K562 (cell line): ENCODE results near the gene PUM1. TPM values are rescaled to one million over a fixed set of nuclear protein-coding genes. Genes with fewer than 3 reads are reported as not detected.

ENCODE experiments used
- ATAC-seq: fragments of 200-7000 bp; cut with Tn5 transposase; 3 replicates; pipeline ENCODE4 v1.9.1; 2020; ENCODE audit warnings: moderate library complexity
- BruUV-seq: library from RNA; stranded (reverse); fragments of 400-500 nt; replicated peaks from 2 replicates; lab custom pipeline; 2021; lab: Mats Ljungman, UMichigan
- CTCF ChIA-PET: fragments of 300-600 bp; formaldehyde crosslinking; extraction: SDS; loops from one replicate; lab custom pipeline; 2021; ENCODE audit warnings: low intra/inter-chr PET ratio; lab: Yijun Ruan, JAX
- POLR2A ChIA-PET: fragments of 300-600, 350-650 bp; sonication (Branson Sonifier 250); formaldehyde crosslinking; extraction: SDS; loops from one replicate; lab custom pipeline; 2021; ENCODE audit warnings: antibody characterized with exemption, inconsistent platforms; lab: Yijun Ruan, JAX
- DNase-seq, 4 experiments: peaks; one replicate each; pipeline versions ENCODE4 v3.0.0 to v3.0.0-alpha.2; 2011 to 2018; ENCODE audit warnings: low spot score in 3 of 4, mixed read lengths in 3 of 4; ENCODE audit errors: extremely low read depth in 1 of 4
- FAIRE-seq: peaks from 2 replicates; lab custom pipeline; 2011; peaks lifted over from hg19 to GRCh38; lab: Jason Lieb, UNC
- H2AFZ ChIP-seq: 2 replicates; pipeline ENCODE4 v1.6.0; 2011; ENCODE audit warnings: low read depth, low read length, control low read depth, inconsistent platforms
- H3K27ac ChIP-seq: fragments of 200-600 bp; 3 replicates; pipeline ENCODE4 v1.8.0; 2011; ENCODE audit warnings: low read depth, mild to moderate bottlenecking, control low read depth, inconsistent platforms, low read length, moderate library complexity, mixed read lengths; ENCODE audit errors: extremely low read depth
- H3K27me3 ChIP-seq, 2 experiments: fragments of 300-600 bp in 1 of 2; 2 replicates in 1 of 2; 3 replicates in 1 of 2; pipeline versions ENCODE4 v1.6.0 to v1.8.0; 2011; ENCODE audit warnings: inconsistent platforms in 2 of 2, low read length in 2 of 2, mild to moderate bottlenecking in 1 of 2, mixed read lengths in 1 of 2, moderate library complexity in 1 of 2; ENCODE audit not compliant: control insufficient read depth in 2 of 2, insufficient read depth in 2 of 2
- H3K36me3 ChIP-seq: fragments of 300-600 bp; 3 replicates; pipeline ENCODE4 v1.8.0; 2011; ENCODE audit warnings: mild to moderate bottlenecking, low read length, inconsistent platforms; ENCODE audit not compliant: control insufficient read depth, insufficient read depth
- H3K4me1 ChIP-seq, 2 experiments: fragments of 200-600 bp in 1 of 2; replicated peaks in 1 of 2; 2 replicates in 1 of 2; 3 replicates in 1 of 2; pipeline versions ENCODE4 v1.5.1 to v1.8.0; 2011; ENCODE audit warnings: inconsistent platforms in 2 of 2, low read length in 2 of 2, mild to moderate bottlenecking in 1 of 2, mixed read lengths in 1 of 2, moderate library complexity in 1 of 2; ENCODE audit not compliant: control insufficient read depth in 2 of 2, insufficient read depth in 2 of 2
- H3K4me2 ChIP-seq: 2 replicates; pipeline ENCODE4 v1.6.1; 2011; ENCODE audit warnings: low read length, control low read depth, inconsistent platforms, mixed read lengths; ENCODE audit not compliant: insufficient read depth
- H3K4me3 ChIP-seq: fragments of 200-600 bp; sonication (generic), shearing (Covaris generic); 2 replicates; pipeline ENCODE4 v1.5.1; 2016; ENCODE audit warnings: control low read depth, inconsistent platforms
- H3K79me2 ChIP-seq: fragments of 200-600 bp; 3 replicates; pipeline ENCODE4 v1.8.0; 2011; ENCODE audit warnings: low read length, inconsistent platforms; ENCODE audit not compliant: control insufficient read depth, insufficient read depth
- H3K9ac ChIP-seq, 2 experiments: 2 replicates each; pipeline versions ENCODE4 v1.6.0 to v1.6.1; 2011; ENCODE audit warnings: low read depth in 2 of 2, low read length in 2 of 2, control low read depth in 1 of 2, inconsistent platforms in 1 of 2, mild to moderate bottlenecking in 1 of 2, mixed read lengths in 1 of 2; ENCODE audit not compliant: insufficient read depth in 1 of 2
- H3K9me1 ChIP-seq: one replicate; pipeline ENCODE4 v1.6.0; 2011; ENCODE audit warnings: inconsistent platforms, mild to moderate bottlenecking, low read length, moderate library complexity; ENCODE audit not compliant: control insufficient read depth, insufficient read depth
- H3K9me3 ChIP-seq: replicated peaks from 2 replicates; pipeline ENCODE4 v1.5.1; 2011; ENCODE audit warnings: low read depth, low read length, inconsistent platforms; ENCODE audit not compliant: control insufficient read depth, insufficient read depth
- H4K20me1 ChIP-seq: replicated peaks from 2 replicates; pipeline ENCODE4 v1.6.1; 2011; ENCODE audit warnings: low read length, inconsistent platforms, mixed read lengths; ENCODE audit not compliant: control insufficient read depth, insufficient read depth
- CHCHD3 ChIP-seq: fragments of 250-450 bp; sonication (Bioruptor Pico); IDR thresholded peaks from 2 replicates; pipeline ENCODE4 v2.1.2; 2022; ENCODE audit warnings: mild to moderate bottlenecking
- WGBS: fragments of 100-300 bp; shearing (Covaris generic); methylation state at CpG from one replicate; pipeline ENCODE4 v1.1.6; 2016; ENCODE audit warnings: low coverage, mixed read lengths; ENCODE audit not compliant: insufficient coverage; ENCODE audit errors: missing lambda C conversion rate; 5-methylcytosine and 5-hydroxymethylcytosine counted together
- in situ Hi-C: fragments of 300-500 bp; cut with MboI; formaldehyde crosslinking; loops from 4 replicates; pipeline ENCODE4 v1.15.0; 2018; ENCODE audit warnings: inconsistent platforms, mixed read lengths
- intact Hi-C: fragments of 100-400 bp; cut with micrococcal nuclease; formaldehyde crosslinking; loops from 2 replicates; pipeline ENCODE4 v1.14.2; 2022
- polyA plus RNA-seq, 8 experiments: library from polyadenylated mRNA; depleted of rRNA in 4 of 8; stranded (reverse) in 5 of 8; unstranded in 3 of 8; fragments of >200 nt; fragmentation: Nextera tagmentation in 2 of 8; fragmentation: Illumina TruSeq in 1 of 8; extraction: Ambion mirVana in 2 of 8; extraction: Trizol in 1 of 8; gene quantifications; 2 replicates each; pipeline versions ENCODE4 v1.2.1 to v1.2.3, GENCODE V29; 2011 to 2014; ENCODE audit warnings: inconsistent platforms in 1 of 8, missing spikeins in 1 of 8
- total RNA-seq, 7 experiments: library from RNA; depleted of rRNA in 6 of 7; stranded (reverse); fragments of >200 nt in 6 of 7; fragmentation: Illumina TruSeq in 2 of 7; extraction: Trizol in 2 of 7; gene quantifications; 2 replicates each; pipeline versions ENCODE4 v1.2.1 to v1.2.3, GENCODE V29; 2011 to 2021; ENCODE audit warnings: low replicate concordance in 1 of 7
- TF ChIP-seq, protein P1 (sequence below): sonication (generic); formaldehyde crosslinking; IDR thresholded peaks from 2 replicates; pipeline ENCODE4 v1.8.1; 2022; ENCODE audit warnings: missing genetic modification reagents
- TF ChIP-seq, protein P2 (sequence below), 3 experiments: IDR thresholded peaks in 2 of 3; conservative IDR thresholded peaks in 1 of 3; 2 replicates each; pipeline ENCODE4 v1.5.1; 2011 to 2012; ENCODE audit warnings: low read length in 3 of 3, mild to moderate bottlenecking in 3 of 3, control low read depth in 2 of 3, improper control_type of control experiment in 1 of 3, inconsistent platforms in 1 of 3, low read depth in 1 of 3, mixed read lengths in 1 of 3, moderate library complexity in 1 of 3; ENCODE audit not compliant: insufficient read depth in 2 of 3
- TF ChIP-seq, protein P3 (sequence below): fragments of 200-400 bp; formaldehyde crosslinking; IDR thresholded peaks from 2 replicates; pipeline ENCODE4 v1.6.1; 2017; ENCODE audit warnings: mild to moderate bottlenecking, low read depth, low read length, moderate library complexity

Gene PUM1
- total and polyA plus RNA-seq, 9 of the 15 experiments (the other 6 are each of a cell fraction or from before 2014, with no cell fraction given) = 37.7 to 104 (median 55.7) TPM

DNA sequence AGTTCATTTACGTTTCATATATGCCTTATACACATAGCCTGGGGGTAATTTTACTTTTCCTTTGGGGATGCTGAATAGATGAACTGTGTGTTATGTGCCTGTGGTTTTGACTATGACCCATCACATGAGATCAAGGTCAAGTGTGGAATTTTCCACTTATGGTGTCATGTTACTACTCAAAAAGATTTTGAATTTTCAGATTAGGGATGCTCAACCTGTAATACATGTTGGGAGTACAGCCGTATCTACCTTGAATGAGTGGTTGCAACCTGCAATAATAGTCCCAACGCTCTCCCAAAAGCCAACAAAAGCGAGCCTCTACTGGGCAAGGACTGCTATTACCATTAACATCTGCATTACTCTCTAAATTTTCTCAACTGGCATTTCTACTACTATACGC, 88.4 kb downstream of the PUM1 start:
- H3K9ac ChIP-seq = no peak overlapping the region
- FAIRE-seq (peak; percentile 29), ATAC-seq (peak; percentile 68), DNase-seq (no peak)
- no peaks in the 10 kb centered on the region for H3K27me3 ChIP-seq
- intact Hi-C loops = loop anchor here (10.0 kb wide), 1 partner anchor 178 kb away; no protein-coding TSS in a partner anchor
- H3K4me3 ChIP-seq = no peak overlapping the region
- TF ChIP-seq, protein P1, sequence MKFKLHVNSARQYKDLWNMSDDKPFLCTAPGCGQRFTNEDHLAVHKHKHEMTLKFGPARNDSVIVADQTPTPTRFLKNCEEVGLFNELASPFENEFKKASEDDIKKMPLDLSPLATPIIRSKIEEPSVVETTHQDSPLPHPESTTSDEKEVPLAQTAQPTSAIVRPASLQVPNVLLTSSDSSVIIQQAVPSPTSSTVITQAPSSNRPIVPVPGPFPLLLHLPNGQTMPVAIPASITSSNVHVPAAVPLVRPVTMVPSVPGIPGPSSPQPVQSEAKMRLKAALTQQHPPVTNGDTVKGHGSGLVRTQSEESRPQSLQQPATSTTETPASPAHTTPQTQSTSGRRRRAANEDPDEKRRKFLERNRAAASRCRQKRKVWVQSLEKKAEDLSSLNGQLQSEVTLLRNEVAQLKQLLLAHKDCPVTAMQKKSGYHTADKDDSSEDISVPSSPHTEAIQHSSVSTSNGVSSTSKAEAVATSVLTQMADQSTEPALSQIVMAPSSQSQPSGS (CRISPR knock-in tag) = no peak
- no peak for TF ChIP-seq CHCHD3 (CRISPR knock-in tag)
- TF ChIP-seq, protein P2, sequence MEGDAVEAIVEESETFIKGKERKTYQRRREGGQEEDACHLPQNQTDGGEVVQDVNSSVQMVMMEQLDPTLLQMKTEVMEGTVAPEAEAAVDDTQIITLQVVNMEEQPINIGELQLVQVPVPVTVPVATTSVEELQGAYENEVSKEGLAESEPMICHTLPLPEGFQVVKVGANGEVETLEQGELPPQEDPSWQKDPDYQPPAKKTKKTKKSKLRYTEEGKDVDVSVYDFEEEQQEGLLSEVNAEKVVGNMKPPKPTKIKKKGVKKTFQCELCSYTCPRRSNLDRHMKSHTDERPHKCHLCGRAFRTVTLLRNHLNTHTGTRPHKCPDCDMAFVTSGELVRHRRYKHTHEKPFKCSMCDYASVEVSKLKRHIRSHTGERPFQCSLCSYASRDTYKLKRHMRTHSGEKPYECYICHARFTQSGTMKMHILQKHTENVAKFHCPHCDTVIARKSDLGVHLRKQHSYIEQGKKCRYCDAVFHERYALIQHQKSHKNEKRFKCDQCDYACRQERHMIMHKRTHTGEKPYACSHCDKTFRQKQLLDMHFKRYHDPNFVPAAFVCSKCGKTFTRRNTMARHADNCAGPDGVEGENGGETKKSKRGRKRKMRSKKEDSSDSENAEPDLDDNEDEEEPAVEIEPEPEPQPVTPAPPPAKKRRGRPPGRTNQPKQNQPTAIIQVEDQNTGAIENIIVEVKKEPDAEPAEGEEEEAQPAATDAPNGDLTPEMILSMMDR (IDR thresholded peaks at IDR 0.05 in 2 of 3, conservative IDR thresholded peaks at IDR 0.05 in 1 of 3; ENCODE audit: insufficient read depth in 2 of 3, low read depth in 1 of 3, low read length in 3 of 3) = 0 out of 6 replicates have a peak, but pooled peaks of 2 of the 3 experiments have one; percentile 16 to 22
- TF ChIP-seq, protein P3, sequence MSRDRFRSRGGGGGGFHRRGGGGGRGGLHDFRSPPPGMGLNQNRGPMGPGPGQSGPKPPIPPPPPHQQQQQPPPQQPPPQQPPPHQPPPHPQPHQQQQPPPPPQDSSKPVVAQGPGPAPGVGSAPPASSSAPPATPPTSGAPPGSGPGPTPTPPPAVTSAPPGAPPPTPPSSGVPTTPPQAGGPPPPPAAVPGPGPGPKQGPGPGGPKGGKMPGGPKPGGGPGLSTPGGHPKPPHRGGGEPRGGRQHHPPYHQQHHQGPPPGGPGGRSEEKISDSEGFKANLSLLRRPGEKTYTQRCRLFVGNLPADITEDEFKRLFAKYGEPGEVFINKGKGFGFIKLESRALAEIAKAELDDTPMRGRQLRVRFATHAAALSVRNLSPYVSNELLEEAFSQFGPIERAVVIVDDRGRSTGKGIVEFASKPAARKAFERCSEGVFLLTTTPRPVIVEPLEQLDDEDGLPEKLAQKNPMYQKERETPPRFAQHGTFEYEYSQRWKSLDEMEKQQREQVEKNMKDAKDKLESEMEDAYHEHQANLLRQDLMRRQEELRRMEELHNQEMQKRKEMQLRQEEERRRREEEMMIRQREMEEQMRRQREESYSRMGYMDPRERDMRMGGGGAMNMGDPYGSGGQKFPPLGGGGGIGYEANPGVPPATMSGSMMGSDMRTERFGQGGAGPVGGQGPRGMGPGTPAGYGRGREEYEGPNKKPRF = no peak
- peaks cover 89% of the 10 kb centered on the region for H3K36me3 ChIP-seq
- WGBS = 90% methylated on average over 5 of the region's 5 CpGs
- BruUV-seq = no TSS peak
- H4K20me1 ChIP-seq = no peaks in the 10 kb centered on the region; the same call in 1 of the 2 replicates
- no peak overlapping the region for H2AFZ ChIP-seq
- no peaks in the 10 kb centered on the region for H3K9me3 ChIP-seq
- POLR2A ChIA-PET = interaction anchor here (1.8 kb wide), 1 partner anchor 11 kb away, joined by 6 read pairs; no protein-coding TSS in a partner anchor
- CTCF ChIA-PET = no interaction called here
- H3K79me2 ChIP-seq = peaks cover 55% of the 10 kb centered on the region
- no peaks in the 10 kb centered on the region for H3K4me1 ChIP-seq
- H3K9me1 ChIP-seq = peaks cover 3% of the 10 kb centered on the region
- no peak overlapping the region for H3K27ac ChIP-seq
- in situ Hi-C loops = no loop called here
- no peak overlapping the region for H3K4me2 ChIP-seq
